ENCODE data around the gene LPP.

- TF ChIP-seq, protein P1, sequence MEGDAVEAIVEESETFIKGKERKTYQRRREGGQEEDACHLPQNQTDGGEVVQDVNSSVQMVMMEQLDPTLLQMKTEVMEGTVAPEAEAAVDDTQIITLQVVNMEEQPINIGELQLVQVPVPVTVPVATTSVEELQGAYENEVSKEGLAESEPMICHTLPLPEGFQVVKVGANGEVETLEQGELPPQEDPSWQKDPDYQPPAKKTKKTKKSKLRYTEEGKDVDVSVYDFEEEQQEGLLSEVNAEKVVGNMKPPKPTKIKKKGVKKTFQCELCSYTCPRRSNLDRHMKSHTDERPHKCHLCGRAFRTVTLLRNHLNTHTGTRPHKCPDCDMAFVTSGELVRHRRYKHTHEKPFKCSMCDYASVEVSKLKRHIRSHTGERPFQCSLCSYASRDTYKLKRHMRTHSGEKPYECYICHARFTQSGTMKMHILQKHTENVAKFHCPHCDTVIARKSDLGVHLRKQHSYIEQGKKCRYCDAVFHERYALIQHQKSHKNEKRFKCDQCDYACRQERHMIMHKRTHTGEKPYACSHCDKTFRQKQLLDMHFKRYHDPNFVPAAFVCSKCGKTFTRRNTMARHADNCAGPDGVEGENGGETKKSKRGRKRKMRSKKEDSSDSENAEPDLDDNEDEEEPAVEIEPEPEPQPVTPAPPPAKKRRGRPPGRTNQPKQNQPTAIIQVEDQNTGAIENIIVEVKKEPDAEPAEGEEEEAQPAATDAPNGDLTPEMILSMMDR (IDR thresholded peaks at IDR 0.05), result no peak
- no peak for TF ChIP-seq EZH2 (IDR thresholded peaks at IDR 0.05; ENCODE audit: borderline replicate concordance, insufficient read depth, low read depth, low read length, poor library complexity, severe bottlenecking)
Observed at GRCh38 chr3:188320757-188321156, 166.8 kb downstream of the LPP start.
